Heart right ventricle (tissue), 16 donors: Measurements from ENCODE around the gene CWC27. TPM values are rescaled to one million over a fixed set of nuclear protein-coding genes. Genes with fewer than 3 reads are reported as not detected.

Source experiments
- ATAC-seq, 8 donors: fragments of 200-7000 bp; cut with Tn5 transposase; one replicate each; pipeline ENCODE4 v1.9.1; 2020; ENCODE audit warnings: mild to moderate bottlenecking in 8 of 8, moderate library complexity in 8 of 8, moderate number of reproducible peaks in 1 of 8
- DNase-seq, 2 donors: peaks; one replicate each; pipeline ENCODE4 v3.0.0-alpha.2; 2020
- H3K27ac ChIP-seq, 10 donors: fragments of 200-600 bp; sonication (generic) in 2 of 10; one replicate each; pipeline versions ENCODE4 v1.5.0 to v1.8.0; 2020 to 2022; ENCODE audit warnings: mild to moderate bottlenecking in 3 of 10
- H3K27me3 ChIP-seq, 7 donors: fragments of 200-600 bp; one replicate each; pipeline ENCODE4 v1.8.0; 2021 to 2022; ENCODE audit warnings: mild to moderate bottlenecking in 2 of 7
- H3K36me3 ChIP-seq, 9 donors: fragments of 200-600 bp; sonication (generic) in 1 of 9; one replicate each; pipeline versions ENCODE4 v1.5.0 to v1.8.0; 2020 to 2022; ENCODE audit warnings: mild to moderate bottlenecking in 2 of 9
- H3K4me1 ChIP-seq, 9 donors: fragments of 200-600 bp; sonication (generic) in 1 of 9; one replicate each; pipeline versions ENCODE4 v1.5.0 to v1.8.0; 2020 to 2022; ENCODE audit warnings: mild to moderate bottlenecking in 4 of 9
- H3K4me3 ChIP-seq, 10 donors: fragments of 200-600 bp; sonication (generic) in 2 of 10; one replicate each; pipeline versions ENCODE4 v1.5.0 to v1.8.0; 2020 to 2022; ENCODE audit warnings: mild to moderate bottlenecking in 7 of 10, moderate library complexity in 2 of 10
- H3K9me3 ChIP-seq, 11 donors: fragments of 200-600 bp in 10 of 11; sonication (generic) in 2 of 11; one replicate each; pipeline versions ENCODE4 v1.5.0 to v1.8.0; 2013 to 2022; ENCODE audit warnings: mild to moderate bottlenecking in 2 of 11, control low read depth in 1 of 11, moderate library complexity in 1 of 11
- CTCF ChIP-seq, 9 donors: fragments of 200-600 bp; sonication (generic) in 2 of 9; IDR thresholded peaks; one replicate each; pipeline versions ENCODE4 v1.5.0 to v1.8.0; 2021 to 2022; ENCODE audit warnings: antibody characterized with exemption in 9 of 9, mild to moderate bottlenecking in 5 of 9, moderate library complexity in 1 of 9
- WGBS, 2 donors: extraction: QIAGEN DNeasy Blood & Tissue Kit; methylation state at CpG; one replicate each; pipeline ENCODE4 v1.1.7; 2013; ENCODE audit warnings: inconsistent platforms in 1 of 2; 5-methylcytosine and 5-hydroxymethylcytosine counted together
- intact Hi-C, 10 donors: fragments of 100-400 bp; cut with DNase I; formaldehyde crosslinking; loops; one replicate each; pipeline versions ENCODE4 v1.11.1 to v1.14.2; 2022
- polyA plus RNA-seq, 2 donors: library from polyadenylated mRNA; stranded (reverse); fragments of 200-250 nt; gene quantifications; one replicate each; pipeline ENCODE4 v1.2.3, GENCODE V29; 2013
- total RNA-seq, 10 donors: library from RNA; stranded (reverse); fragmentation: NEBNext Ultra II Directional in 3 of 10; extraction: Animal tissue kit (Norgen Biotek cat#: 25700) in 3 of 10; gene quantifications; one replicate each; pipeline versions ENCODE4 v1.2.1 to v1.2.4, GENCODE V29; 2021 to 2023
- donor health status: Arrhythmogenic right ventricular cardiomyopathy.
- donor health status: ischemic (EF 13 %, LVEDD 7.1; RV severe dilation, severe dysfunction).
- donor health status: healthy with polysubstance abuse.
- donor health status: DM: no; HTN: yes; CAD: no.
- donor health status: DM: no; HTN: no; CAD: no.
- donor health status: ischemic (EF 25% LVEDD 6.9; RV normal size, moderate dysfunction).
- donor health status: ischemic (EF 25% LVEDD 5.7; RV mildly dilated, moderate dysfunction).
- donor health status: healthy.
- donor health status: DM: yes; HTN: yes; CAD: no.
- donor health status: Ischemic cardiomyopathy.
- donor health status: ischemic (EF 35%, LVEDD 5.7; RV mildly dilated, moderate dysfunction).
- donor health status: nonischemic (EF 11% LVEDD 7.7; RV severe dilation, severe dysfunction).
- donor health status: DM: yes; HTN: yes; CAD: no.
- donor health status: PGD.
- donor health status: ischemic (EF 29% LVEDD 5.4; RV normal size, mild dysfunction).
- donor health status: nonischemic (EF 23%, LVEDD 6.1; RV moderate dilation, normal function).

Gene CWC27
- total and polyA plus RNA-seq, 12 donors, result 18.7 to 32.1 (median 23.5) TPM

DNA sequence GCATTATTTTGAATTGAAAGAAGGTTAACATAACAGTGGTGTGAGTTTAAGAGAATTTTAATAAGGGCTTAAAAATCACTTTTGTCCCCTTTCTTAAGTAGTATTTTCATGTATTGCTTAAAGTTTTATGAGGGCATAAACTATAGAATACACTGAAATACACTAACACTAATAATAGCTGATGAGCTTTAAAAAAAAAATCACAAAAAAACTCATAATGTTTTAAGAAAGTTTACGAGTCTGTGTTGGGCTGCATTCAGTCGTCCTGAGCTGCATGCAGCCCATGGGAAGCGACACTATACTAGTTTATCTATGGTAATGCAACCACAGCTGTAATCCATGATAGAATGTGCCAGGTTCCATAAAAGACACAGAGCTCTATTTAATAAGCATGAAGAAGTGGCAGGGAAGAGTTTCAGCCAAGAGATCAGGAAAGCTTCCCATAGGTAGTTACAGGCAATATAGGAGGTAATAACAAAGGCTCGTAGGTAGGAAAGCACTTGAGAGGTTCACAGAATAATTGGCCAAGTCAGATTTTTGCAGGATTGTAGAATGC, 4.7 kb upstream of the CWC27 start:
- peaks cover 6 to 64% (median 36%) of the 10 kb centered on the region in 9 donors for H3K4me1 ChIP-seq
- ATAC-seq, result no peak

DNA sequence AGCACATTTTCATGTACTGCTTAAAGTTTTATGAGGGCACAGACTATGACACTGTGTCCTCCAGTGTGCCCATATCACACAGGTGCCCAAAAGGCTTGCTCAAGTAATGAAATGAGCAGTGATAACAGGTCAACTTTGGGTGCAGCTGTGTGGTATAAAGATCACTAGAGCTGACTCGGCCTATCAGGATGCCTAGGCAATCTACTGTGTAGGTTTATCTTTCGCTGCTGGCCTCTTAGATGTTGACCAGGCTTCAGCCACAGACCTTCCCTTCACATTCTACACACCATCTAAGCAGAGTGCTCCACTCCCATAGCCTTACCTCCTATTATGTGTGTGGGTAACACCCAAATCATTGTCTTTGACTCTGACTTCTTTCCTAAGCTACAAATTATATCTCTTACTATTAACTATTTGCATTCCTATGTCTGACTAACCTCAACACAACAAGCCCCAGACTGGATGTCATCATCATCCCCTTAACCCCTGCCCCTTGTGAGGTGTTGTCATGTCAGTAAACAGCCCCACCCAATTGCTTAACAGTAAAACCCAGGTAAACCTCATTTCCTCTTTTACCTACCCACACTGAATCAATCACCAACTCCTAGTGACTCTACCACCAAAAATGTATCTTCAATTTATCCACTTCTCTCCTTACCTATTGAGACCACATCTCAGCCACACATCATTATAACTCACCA, 2.8 kb upstream of the CWC27 start:
- DNase-seq (no peak), ATAC-seq (no peak)
- no peaks in the 10 kb centered on the region for H3K9me3 ChIP-seq
- WGBS, 2 donors, result 75 to 85% methylated on average over 2 of the region's 2 CpGs
- intact Hi-C loops, result loop anchor here in 1 of 10 donors (5.0 kb wide), 1 partner anchor 1664 kb away; no protein-coding TSS in a partner anchor
- no peak overlapping the region for H3K4me3 ChIP-seq
- no peaks in the 10 kb centered on the region for H3K27me3 ChIP-seq
- H3K27ac ChIP-seq, result no peak overlapping the region
- H3K36me3 ChIP-seq, result peaks cover 0 to 40% (median 0%) of the 10 kb centered on the region in 9 donors
- TF ChIP-seq CTCF (IDR thresholded peaks at IDR 0.05), result no peak
- H3K4me1 ChIP-seq, result peaks cover 8 to 62% (median 38%) of the 10 kb centered on the region in 9 donors

More for the DNA sequence above, 4.7 kb upstream of the CWC27 start:
- no peak for TF ChIP-seq CTCF (IDR thresholded peaks at IDR 0.05)
- Histone ChIP-seq H3K4me3 (no peak overlapping the region), H3K36me3 (peaks cover 0 to 40% (median 0%) of the 10 kb centered on the region in 9 donors), H3K27me3 (no peaks in the 10 kb centered on the region), H3K27ac (no peak overlapping the region), H3K9me3 (no peaks in the 10 kb centered on the region)
- DNase-seq, result no peak
- intact Hi-C loops, result no loop called here
- 68 to 73% methylated on average over 4 of the region's 4 CpGs for WGBS, 2 donors

DNA sequence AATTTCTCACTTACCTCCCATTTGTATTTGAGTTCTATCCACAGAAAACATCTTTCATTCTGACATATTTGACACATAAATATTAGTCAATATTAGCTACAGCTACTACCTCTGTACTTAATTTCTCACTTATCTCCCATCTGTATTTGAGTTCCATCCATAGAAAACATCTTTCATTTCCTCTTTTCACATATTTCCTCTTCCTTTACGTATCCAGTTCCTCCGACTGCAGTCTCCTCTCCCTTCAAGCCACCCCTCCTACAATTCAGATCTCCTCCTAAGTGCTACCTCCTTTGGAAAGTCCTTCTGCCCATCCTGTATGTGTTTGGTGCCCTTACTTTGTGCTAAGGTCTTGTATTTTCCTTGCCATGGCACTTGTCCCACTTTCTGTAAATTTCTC, 1.8 kb upstream of the CWC27 start:
- peaks cover 8 to 66% (median 37%) of the 10 kb centered on the region in 9 donors for H3K4me1 ChIP-seq
- no peak for TF ChIP-seq CTCF (IDR thresholded peaks at IDR 0.05)
- no peaks in the 10 kb centered on the region for H3K9me3 ChIP-seq
- ATAC-seq, result no peak
- intact Hi-C loops, result loop anchor here in 1 of 10 donors (5.0 kb wide), 1 partner anchor 1665 kb away; no protein-coding TSS in a partner anchor
- WGBS, 2 donors, result 65 to 81% methylated on average over 2 of the region's 2 CpGs
- no peaks in the 10 kb centered on the region for H3K27me3 ChIP-seq
- peaks cover 0 to 34% (median 0%) of the 10 kb centered on the region in 9 donors for H3K36me3 ChIP-seq
- H3K27ac ChIP-seq, result peak overlapping the region in 1 of 10 donors; percentile 96
- peak overlapping the region in 8 of 10 donors; percentile 70 to 97 (median 82) for H3K4me3 ChIP-seq
- DNase-seq, result no peak

GRCh38 chr5:64767959-64768357, 772 bp upstream of the CWC27 start:
- peaks cover 8 to 66% (median 37%) of the 10 kb centered on the region in 9 donors for H3K4me1 ChIP-seq
- DNase-seq, result no peak
- intact Hi-C loops, result loop anchor here in 1 of 10 donors (5.0 kb wide), 1 partner anchor 1666 kb away; no protein-coding TSS in a partner anchor

More at GRCh38 chr5:64767959-64768357, 772 bp upstream of the CWC27 start:
- Histone ChIP-seq H3K27ac (peak overlapping the region; percentile 83 to 96 (median 86)), H3K4me3 (peak overlapping the region; percentile 70 to 97 (median 86)), H3K9me3 (no peaks in the 10 kb centered on the region), H3K36me3 (peaks cover 0 to 29% (median 0%) of the 10 kb centered on the region in 9 donors), H3K27me3 (no peaks in the 10 kb centered on the region)
- TF ChIP-seq CTCF (IDR thresholded peaks at IDR 0.05), result no peak
- 1 to 2% methylated on average over 10 of the region's 10 CpGs for WGBS, 2 donors
- peak; percentile 4 to 61 (median 46) for ATAC-seq
